ENCODE data around the gene PNMA1.
A peak's percentile ranks its signal among the peaks of the same experiment; 100 is the strongest.
"Not testable (repeated sequence)": the region's sequence is repeated elsewhere in the genome, so short reads cannot be mapped to it uniquely, and the experiment has no call there.

Gene PNMA1

GRCh38 chr14:73713206-73713802, 880 bp downstream of the PNMA1 start:
- DNase-seq = no peak

GRCh38 chr14:73712540-73713180, 1.5 kb downstream of the PNMA1 start:
- peak; percentile 64 for DNase-seq

- no peak for DNase-seq
Measured at GRCh38 chr14:73712071-73712506, 2.1 kb downstream of the PNMA1 start.

GRCh38 chr14:73710737-73711136, 3.4 kb downstream of the PNMA1 start:
- DNase-seq = no peak

GRCh38 chr14:73709904-73710469, 4.2 kb downstream of the PNMA1 start:
- DNase-seq = no peak

- DNase-seq = not testable (repeated sequence)
Measured at GRCh38 chr14:73708076-73708475, 6.1 kb downstream of the PNMA1 start.

GRCh38 chr14:73700325-73700724, 13.9 kb downstream of the PNMA1 start:
- no peak for DNase-seq

GRCh38 chr14:73696466-73697400, 17.5 kb downstream of the PNMA1 start:
- DNase-seq = no peak

- no peak for DNase-seq
Measured at GRCh38 chr14:73695997-73696396, 18.2 kb downstream of the PNMA1 start.

GRCh38 chr14:73695082-73695481, 19.1 kb downstream of the PNMA1 start:
- DNase-seq = no peak

GRCh38 chr14:73694083-73694482, 20.1 kb downstream of the PNMA1 start:
- no peak for DNase-seq

- no peak for DNase-seq
Measured at GRCh38 chr14:73686901-73687300, 27.3 kb downstream of the PNMA1 start.

- DNase-seq = no peak
Measured at GRCh38 chr14:73685328-73685727, 28.9 kb downstream of the PNMA1 start.

- DNase-seq = no peak
Measured at GRCh38 chr14:73684627-73685026, 29.6 kb downstream of the PNMA1 start.

GRCh38 chr14:73680821-73681220, 33.4 kb downstream of the PNMA1 start:
- no peak for DNase-seq

GRCh38 chr14:73678698-73679097, 35.5 kb downstream of the PNMA1 start:
- DNase-seq = no peak

GRCh38 chr14:73674986-73675385, 39.2 kb downstream of the PNMA1 start:
- no peak for DNase-seq

- DNase-seq = no peak
Measured at GRCh38 chr14:73667854-73668253, 46.3 kb downstream of the PNMA1 start.

- no peak for DNase-seq
Measured at GRCh38 chr14:73666583-73666982, 47.6 kb downstream of the PNMA1 start.

GRCh38 chr14:73665130-73665529, 49.1 kb downstream of the PNMA1 start:
- DNase-seq = no peak

- no peak for DNase-seq
Measured at GRCh38 chr14:73663548-73664212, 50.5 kb downstream of the PNMA1 start.

GRCh38 chr14:73662487-73662943, 51.7 kb downstream of the PNMA1 start:
- no peak for DNase-seq

GRCh38 chr14:73661872-73662271, 52.3 kb downstream of the PNMA1 start:
- DNase-seq = no peak

Measured in stimulated activated CD8-positive, alpha-beta memory T cell treated with anti-CD3 and anti-CD28 coated beads, Interleukin-4, amount 100 ng/mL, for 48 hours (primary cell).